ENCODE results near the gene KMT5C. TPM values are rescaled to one million over a fixed set of nuclear protein-coding genes. Genes with fewer than 3 reads are reported as not detected.

KMT5C gene
- total RNA-seq, 2 experiments from 2014 or later: 32.6 to 33.1 TPM

DNA sequence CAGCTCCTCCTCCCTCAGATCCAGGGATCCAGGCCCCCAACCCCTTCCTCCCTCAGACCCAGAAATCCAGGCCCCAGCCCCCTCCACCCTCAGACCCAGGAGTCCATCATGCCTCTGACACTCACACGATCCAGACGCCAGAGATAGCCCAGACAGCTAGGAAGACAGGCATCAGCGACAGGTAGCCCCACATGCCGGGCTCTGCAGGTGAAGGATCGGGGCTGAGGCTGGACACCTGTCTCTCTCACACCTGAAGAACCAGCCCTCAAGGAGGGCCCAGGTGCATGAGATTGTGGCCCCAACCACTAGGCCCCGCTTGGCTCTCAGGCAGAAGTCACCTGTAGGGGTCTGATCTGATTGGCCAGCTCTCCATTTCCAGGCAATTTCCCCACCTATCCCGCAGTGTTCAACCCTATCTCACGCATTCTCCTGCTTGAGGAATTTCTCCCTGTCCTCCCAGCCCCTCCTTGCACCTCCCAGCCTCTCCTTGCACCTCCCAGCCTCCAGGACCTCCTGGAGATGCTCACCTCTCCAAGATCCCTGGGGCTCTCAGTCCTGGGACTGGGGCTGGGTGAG, 18.7 kb upstream of the KMT5C start:
- TF ChIP-seq, protein P1, sequence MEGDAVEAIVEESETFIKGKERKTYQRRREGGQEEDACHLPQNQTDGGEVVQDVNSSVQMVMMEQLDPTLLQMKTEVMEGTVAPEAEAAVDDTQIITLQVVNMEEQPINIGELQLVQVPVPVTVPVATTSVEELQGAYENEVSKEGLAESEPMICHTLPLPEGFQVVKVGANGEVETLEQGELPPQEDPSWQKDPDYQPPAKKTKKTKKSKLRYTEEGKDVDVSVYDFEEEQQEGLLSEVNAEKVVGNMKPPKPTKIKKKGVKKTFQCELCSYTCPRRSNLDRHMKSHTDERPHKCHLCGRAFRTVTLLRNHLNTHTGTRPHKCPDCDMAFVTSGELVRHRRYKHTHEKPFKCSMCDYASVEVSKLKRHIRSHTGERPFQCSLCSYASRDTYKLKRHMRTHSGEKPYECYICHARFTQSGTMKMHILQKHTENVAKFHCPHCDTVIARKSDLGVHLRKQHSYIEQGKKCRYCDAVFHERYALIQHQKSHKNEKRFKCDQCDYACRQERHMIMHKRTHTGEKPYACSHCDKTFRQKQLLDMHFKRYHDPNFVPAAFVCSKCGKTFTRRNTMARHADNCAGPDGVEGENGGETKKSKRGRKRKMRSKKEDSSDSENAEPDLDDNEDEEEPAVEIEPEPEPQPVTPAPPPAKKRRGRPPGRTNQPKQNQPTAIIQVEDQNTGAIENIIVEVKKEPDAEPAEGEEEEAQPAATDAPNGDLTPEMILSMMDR (IDR thresholded peaks at IDR 0.05): no peak
- no peak overlapping the region for H3K27ac Mint-ChIP-seq
- no peak for ATAC-seq
- H3K36me3 Mint-ChIP-seq (ENCODE audit: low read depth): no peaks in the 10 kb centered on the region
- no peak for DNase-seq
- H3K9me3 Mint-ChIP-seq: no peaks in the 10 kb centered on the region
- peaks cover 5% of the 10 kb centered on the region for H3K27me3 Mint-ChIP-seq
- CTCF ChIA-PET: interaction anchor here (0.8 to 2.8 kb wide), 2 partner anchors 19 to 29 kb away, joined by 3 to 8 read pairs; no protein-coding TSS in a partner anchor
- POLR2A ChIA-PET: no interaction called here
- intact Hi-C loops (cut with micrococcal nuclease): no loop called here
- H3K4me3 Mint-ChIP-seq: no peak overlapping the region
- no peaks in the 10 kb centered on the region for H3K4me1 Mint-ChIP-seq (ENCODE audit: low read depth)

DNA sequence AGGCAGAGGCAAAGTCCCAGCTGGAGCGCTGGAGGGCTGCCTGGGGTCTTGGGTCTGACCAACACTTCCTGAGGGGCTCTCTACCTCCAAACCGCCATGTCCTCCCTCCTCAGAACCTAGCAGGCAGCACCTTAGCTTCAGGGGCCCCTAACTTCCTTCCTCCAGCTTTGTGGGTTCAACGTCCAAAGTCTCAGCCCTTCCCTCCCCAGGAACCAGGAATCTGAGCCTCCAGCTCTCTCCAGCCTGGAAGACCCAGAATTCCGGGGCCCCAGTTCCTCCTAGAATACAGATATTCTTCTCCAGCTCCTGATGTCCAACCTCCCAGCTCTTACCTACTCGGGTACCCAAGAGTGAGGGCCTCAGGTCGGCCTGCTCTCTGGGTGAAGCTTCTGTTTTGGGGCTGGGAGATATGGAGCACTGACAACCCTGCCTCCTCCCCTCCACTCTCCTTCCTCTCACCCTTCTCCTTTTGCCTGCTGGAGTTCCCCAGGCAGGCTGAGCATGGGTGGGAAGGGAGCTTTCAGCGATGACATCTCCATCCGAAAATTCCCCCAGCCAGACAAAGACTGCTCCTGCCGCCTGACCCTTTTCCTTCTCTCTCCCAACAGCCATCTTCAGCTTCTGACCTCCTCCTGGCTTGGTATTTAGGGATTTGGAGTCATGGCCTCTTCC, 18.1 kb upstream of the KMT5C start:
- Mint-ChIP-seq H3K9me3 (no peaks in the 10 kb centered on the region), H3K27me3 (peaks cover 5% of the 10 kb centered on the region), H3K4me3 (no peak overlapping the region), H3K27ac (no peak overlapping the region), H3K4me1 (ENCODE audit: low read depth) (no peaks in the 10 kb centered on the region), H3K36me3 (ENCODE audit: low read depth) (no peaks in the 10 kb centered on the region)
- ChIA-PET CTCF (interaction anchor here (1.4 to 2.8 kb wide), 2 partner anchors 20 to 63 kb away, joined by 4 to 8 read pairs; partner anchors contain the start of gene TMEM238), POLR2A (interaction anchor here (1.4 kb wide), 1 partner anchor 85 kb away, joined by 4 read pairs; the partner anchor contains the start of gene UBE2S)
- ATAC-seq (no peak), DNase-seq (no peak)
- intact Hi-C loops (cut with micrococcal nuclease): no loop called here
- TF ChIP-seq, protein P1 (IDR thresholded peaks at IDR 0.05): no peak

- H3K9me3 Mint-ChIP-seq: no peaks in the 10 kb centered on the region
- no peaks in the 10 kb centered on the region for H3K4me1 Mint-ChIP-seq (ENCODE audit: low read depth)
- no peak overlapping the region for H3K4me3 Mint-ChIP-seq
- H3K27me3 Mint-ChIP-seq: peaks cover 5% of the 10 kb centered on the region
- no peak overlapping the region for H3K27ac Mint-ChIP-seq
- ATAC-seq: no peak
- TF ChIP-seq, protein P1 (IDR thresholded peaks at IDR 0.05): no peak
- intact Hi-C loops (cut with micrococcal nuclease): no loop called here
- ChIA-PET POLR2A (interaction anchor here (1.4 kb wide), 1 partner anchor 85 kb away, joined by 4 read pairs; the partner anchor contains the start of gene UBE2S), CTCF (interaction anchor here (1.4 to 2.8 kb wide), 2 partner anchors 20 to 62 kb away, joined by 4 to 8 read pairs; partner anchors contain the start of gene TMEM238)
- no peak for DNase-seq
- no peaks in the 10 kb centered on the region for H3K36me3 Mint-ChIP-seq (ENCODE audit: low read depth)
Measured at GRCh38 chr19:55322204-55322885, 17.3 kb upstream of the KMT5C start.

DNA sequence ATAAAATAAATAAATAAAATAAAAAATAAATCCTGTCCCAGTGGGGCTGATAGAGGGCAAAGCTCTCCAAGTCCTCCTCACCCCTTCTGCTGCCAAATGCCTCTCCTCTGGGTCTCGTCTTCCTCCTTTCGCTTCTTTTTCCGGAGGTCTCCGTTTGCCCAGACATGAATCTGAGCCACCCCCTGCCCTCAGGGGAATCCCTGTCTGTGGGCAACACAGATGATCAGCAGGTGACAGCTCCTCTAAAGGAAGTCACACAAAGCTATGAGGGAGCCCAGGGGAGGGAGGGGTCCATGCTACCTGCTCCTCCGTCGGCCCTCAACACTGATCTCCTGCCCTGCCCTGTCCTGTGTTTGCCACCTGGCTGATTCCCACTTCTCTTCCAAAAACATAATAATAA, 15.0 kb upstream of the KMT5C start:
- no peak for DNase-seq
- Mint-ChIP-seq H3K27ac (no peak overlapping the region), H3K4me3 (no peak overlapping the region), H3K36me3 (ENCODE audit: low read depth) (no peaks in the 10 kb centered on the region), H3K27me3 (peaks cover 8% of the 10 kb centered on the region), H3K9me3 (no peaks in the 10 kb centered on the region), H3K4me1 (ENCODE audit: low read depth) (no peaks in the 10 kb centered on the region)
- ChIA-PET POLR2A (no interaction called here), CTCF (interaction anchor here (1.5 kb wide), 2 partner anchors 23 to 60 kb away, joined by 3 to 9 read pairs; partner anchors contain the start of gene TMEM238)
- intact Hi-C loops (cut with micrococcal nuclease): no loop called here
- TF ChIP-seq, protein P1 (IDR thresholded peaks at IDR 0.05): no peak
- no peak for ATAC-seq
